ENCODE measurements around the gene ATE1.

DNA sequence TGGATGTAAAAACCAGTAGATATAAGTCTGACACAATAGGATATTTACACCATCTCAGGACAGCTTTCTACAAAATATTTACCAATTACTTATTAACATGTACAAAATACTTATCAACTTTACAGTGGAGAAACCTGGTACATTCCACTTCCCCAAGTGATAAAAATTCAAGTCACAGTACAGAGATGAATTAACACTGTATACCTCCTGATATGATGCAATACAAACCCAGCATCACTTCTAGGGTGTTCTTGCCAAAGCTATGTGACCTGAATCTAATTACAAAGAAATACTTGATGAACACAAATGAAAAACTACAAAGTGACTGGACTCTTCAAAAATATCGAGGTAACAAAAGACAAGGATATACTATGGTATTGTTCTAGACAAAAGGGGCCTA lies 173.2 kb downstream of the ATE1 start:
- TF ChIP-seq, protein P1, sequence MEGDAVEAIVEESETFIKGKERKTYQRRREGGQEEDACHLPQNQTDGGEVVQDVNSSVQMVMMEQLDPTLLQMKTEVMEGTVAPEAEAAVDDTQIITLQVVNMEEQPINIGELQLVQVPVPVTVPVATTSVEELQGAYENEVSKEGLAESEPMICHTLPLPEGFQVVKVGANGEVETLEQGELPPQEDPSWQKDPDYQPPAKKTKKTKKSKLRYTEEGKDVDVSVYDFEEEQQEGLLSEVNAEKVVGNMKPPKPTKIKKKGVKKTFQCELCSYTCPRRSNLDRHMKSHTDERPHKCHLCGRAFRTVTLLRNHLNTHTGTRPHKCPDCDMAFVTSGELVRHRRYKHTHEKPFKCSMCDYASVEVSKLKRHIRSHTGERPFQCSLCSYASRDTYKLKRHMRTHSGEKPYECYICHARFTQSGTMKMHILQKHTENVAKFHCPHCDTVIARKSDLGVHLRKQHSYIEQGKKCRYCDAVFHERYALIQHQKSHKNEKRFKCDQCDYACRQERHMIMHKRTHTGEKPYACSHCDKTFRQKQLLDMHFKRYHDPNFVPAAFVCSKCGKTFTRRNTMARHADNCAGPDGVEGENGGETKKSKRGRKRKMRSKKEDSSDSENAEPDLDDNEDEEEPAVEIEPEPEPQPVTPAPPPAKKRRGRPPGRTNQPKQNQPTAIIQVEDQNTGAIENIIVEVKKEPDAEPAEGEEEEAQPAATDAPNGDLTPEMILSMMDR (IDR thresholded peaks at IDR 0.05) = no peak
- no peak for TF ChIP-seq NFYB (CRISPR knock-in tag; conservative IDR thresholded peaks at IDR 0.05; ENCODE audit: low read depth)
- TF ChIP-seq CBFB (CRISPR knock-in tag; IDR thresholded peaks at IDR 0.05; ENCODE audit: low read depth) = no peak
- TF ChIP-seq CREB1 (CRISPR knock-in tag; IDR thresholded peaks at IDR 0.05) = no peak
- TF ChIP-seq MXD4 (CRISPR knock-in tag; IDR thresholded peaks at IDR 0.05; ENCODE audit: borderline replicate concordance) = no peak
- TF ChIP-seq, protein P2, sequence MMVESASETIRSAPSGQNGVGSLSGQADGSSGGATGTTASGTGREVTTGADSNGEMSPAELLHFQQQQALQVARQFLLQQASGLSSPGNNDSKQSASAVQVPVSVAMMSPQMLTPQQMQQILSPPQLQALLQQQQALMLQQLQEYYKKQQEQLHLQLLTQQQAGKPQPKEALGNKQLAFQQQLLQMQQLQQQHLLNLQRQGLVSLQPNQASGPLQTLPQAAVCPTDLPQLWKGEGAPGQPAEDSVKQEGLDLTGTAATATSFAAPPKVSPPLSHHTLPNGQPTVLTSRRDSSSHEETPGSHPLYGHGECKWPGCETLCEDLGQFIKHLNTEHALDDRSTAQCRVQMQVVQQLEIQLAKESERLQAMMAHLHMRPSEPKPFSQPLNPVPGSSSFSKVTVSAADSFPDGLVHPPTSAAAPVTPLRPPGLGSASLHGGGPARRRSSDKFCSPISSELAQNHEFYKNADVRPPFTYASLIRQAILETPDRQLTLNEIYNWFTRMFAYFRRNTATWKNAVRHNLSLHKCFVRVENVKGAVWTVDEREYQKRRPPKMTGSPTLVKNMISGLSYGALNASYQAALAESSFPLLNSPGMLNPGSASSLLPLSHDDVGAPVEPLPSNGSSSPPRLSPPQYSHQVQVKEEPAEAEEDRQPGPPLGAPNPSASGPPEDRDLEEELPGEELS (CRISPR knock-in tag; IDR thresholded peaks at IDR 0.05) = no peak
- no peak for TF ChIP-seq SP1 (CRISPR knock-in tag; conservative IDR thresholded peaks at IDR 0.05)
- TF ChIP-seq SMAD3 (CRISPR knock-in tag; IDR thresholded peaks at IDR 0.05; ENCODE audit: borderline replicate concordance) = no peak
- TF ChIP-seq, protein P3, sequence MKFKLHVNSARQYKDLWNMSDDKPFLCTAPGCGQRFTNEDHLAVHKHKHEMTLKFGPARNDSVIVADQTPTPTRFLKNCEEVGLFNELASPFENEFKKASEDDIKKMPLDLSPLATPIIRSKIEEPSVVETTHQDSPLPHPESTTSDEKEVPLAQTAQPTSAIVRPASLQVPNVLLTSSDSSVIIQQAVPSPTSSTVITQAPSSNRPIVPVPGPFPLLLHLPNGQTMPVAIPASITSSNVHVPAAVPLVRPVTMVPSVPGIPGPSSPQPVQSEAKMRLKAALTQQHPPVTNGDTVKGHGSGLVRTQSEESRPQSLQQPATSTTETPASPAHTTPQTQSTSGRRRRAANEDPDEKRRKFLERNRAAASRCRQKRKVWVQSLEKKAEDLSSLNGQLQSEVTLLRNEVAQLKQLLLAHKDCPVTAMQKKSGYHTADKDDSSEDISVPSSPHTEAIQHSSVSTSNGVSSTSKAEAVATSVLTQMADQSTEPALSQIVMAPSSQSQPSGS (CRISPR knock-in tag; IDR thresholded peaks at IDR 0.05; ENCODE audit: borderline replicate concordance, low read depth) = no peak
- TF ChIP-seq, protein P4, sequence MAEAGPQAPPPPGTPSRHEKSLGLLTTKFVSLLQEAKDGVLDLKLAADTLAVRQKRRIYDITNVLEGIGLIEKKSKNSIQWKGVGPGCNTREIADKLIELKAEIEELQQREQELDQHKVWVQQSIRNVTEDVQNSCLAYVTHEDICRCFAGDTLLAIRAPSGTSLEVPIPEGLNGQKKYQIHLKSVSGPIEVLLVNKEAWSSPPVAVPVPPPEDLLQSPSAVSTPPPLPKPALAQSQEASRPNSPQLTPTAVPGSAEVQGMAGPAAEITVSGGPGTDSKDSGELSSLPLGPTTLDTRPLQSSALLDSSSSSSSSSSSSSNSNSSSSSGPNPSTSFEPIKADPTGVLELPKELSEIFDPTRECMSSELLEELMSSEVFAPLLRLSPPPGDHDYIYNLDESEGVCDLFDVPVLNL (CRISPR knock-in tag; IDR thresholded peaks at IDR 0.05; ENCODE audit: borderline replicate concordance, low read depth) = no peak
- TF ChIP-seq ZNF416 (CRISPR knock-in tag; IDR thresholded peaks at IDR 0.05) = no peak
- TF ChIP-seq NR1H2 (CRISPR knock-in tag; IDR thresholded peaks at IDR 0.05) = no peak

Measured in WTC11 (cell line).